Measurements from ENCODE around the gene FXYD6. TPM values are rescaled to one million over a fixed set of nuclear protein-coding genes. Genes with fewer than 3 reads are reported as not detected.
A peak's percentile ranks its signal among the peaks of the same experiment; 100 is the strongest.

FXYD6 gene
- total RNA-seq, 1 experiment from 2014 or later = 2.1 TPM

DNA sequence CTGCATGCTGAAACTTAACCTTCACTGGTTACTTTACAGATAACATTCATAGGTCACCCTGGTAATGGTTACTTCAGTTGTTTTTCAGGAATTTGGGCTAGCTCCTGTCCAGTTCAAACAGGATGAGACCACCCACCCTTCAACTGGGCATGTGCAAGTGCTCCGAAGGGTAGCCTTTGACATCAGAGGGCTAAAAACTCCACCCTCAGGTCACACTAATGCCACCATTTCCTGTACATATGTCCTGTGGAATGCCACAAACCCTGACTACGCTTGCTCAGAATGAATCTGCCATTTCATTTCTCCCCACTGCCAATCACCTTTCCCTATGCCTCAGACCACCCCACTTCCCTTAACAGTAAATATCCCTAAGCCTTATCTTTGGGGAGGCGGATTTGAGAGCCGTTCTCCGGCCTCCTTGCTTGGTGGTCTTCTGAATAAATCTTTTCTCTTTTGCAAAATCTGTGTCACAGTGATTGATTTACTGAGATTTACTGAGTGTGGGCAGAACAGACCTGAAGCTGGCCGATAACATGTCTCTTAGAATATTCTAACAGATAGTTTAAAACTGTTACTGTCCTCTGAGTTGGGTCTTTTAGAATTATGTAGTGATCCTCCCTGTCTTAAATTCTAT lies 26.6 kb downstream of the FXYD6 start:
- DNase-seq (ENCODE audit: low spot score) = no peak

DNA sequence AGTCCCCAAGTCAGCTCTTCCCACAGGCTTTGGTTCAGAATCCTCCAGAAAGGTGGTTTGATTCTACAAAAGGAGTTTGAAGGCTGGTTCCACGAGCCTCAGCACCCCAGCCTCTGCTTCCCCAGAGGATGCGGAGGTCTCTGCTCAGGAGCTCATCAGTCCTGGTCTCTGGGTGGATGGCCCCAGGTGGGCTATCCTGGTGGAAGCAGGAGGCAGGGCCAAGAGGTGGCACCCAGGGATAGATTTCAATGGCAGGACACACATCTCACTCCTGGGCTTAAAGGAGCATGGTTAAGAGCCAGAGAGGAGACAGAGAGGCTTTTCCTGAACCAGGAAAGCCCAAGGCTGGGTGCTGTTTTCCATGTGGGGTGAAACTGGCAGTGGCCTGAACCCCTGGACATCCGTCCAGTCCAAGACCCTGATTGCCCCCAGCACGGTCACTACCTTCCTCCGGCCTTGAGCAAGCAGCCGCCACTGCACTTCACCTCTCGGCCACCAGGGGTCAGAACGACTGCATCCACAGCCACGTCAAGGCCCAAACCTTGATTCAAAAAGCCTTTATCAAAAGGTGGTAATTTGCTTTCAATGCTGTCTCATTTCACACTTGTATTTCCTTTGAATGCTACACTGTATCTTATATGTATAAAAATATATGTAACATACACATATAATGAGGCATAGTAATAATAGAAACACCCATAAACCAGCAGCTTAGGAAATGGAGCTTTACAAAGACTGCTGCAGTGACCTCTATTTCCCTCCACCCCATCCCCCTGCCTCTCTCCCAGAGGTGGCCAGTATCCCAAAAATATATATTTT lies 32.6 kb downstream of the FXYD6 start:
- DNase-seq (ENCODE audit: low spot score) = peak; percentile 27

DNA sequence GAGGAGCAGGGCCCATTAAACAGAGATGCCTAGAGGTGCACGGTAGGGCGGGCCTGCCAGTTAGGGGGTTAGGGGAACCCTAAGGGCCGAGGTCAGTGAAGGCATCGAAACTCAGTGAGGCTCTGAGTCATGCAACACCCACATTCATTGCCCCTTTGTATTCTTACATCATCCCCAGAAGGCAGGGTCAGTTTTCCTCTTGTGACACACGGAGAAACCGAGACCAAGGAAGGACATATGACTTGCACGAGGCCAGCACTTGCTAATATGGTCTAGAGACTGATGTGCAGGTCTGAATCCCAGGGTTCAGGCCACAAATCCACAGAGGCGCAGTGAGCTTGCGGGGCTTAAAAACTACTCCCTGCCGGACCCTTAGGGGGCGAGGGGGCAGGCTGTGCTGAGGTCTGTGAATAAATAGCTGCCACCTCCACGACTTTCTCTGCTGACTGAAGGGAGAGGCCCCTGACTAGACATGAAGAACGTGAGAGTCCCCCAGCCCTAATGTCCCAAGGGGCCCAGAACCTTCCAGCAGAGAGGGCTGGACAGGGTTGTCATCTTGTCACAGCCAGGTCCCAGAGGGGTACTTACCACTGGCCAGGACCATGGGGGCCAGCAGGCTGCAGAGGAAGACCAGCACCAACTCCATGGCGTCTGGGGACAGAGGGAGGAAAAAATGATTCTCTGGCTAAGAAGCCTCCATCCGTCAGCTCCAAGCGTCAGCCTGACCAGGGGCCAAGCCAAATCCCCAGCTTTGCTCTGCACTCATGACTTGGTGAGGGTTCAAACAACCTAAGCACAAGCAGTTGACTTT lies 34.1 kb downstream of the FXYD6 start:
- DNase-seq (ENCODE audit: low spot score) = no peak

DNA sequence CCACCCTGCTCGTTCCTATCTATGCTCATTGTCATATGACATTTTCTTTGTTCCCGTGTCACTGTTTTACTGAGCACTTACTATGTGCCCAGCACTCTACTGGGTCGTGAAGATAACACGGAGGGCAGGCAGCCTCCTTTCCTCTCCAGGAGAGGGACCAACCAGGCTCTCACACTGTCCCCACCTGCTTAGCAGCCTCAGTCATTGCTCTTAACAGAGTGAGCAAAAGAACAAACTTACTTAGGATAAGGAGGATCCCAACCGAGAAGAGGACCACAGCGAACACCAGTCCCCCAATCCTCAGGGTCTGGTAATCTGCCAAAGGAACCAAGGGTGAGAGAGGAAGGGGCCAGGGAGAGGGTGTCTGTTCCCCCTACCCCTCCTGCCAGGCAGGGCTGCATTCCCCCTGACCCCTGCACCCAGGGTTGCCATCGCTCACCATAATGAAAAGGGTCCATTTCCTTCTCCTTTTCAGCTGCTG lies 34.9 kb downstream of the FXYD6 start:
- DNase-seq (ENCODE audit: low spot score) = no peak

DNA sequence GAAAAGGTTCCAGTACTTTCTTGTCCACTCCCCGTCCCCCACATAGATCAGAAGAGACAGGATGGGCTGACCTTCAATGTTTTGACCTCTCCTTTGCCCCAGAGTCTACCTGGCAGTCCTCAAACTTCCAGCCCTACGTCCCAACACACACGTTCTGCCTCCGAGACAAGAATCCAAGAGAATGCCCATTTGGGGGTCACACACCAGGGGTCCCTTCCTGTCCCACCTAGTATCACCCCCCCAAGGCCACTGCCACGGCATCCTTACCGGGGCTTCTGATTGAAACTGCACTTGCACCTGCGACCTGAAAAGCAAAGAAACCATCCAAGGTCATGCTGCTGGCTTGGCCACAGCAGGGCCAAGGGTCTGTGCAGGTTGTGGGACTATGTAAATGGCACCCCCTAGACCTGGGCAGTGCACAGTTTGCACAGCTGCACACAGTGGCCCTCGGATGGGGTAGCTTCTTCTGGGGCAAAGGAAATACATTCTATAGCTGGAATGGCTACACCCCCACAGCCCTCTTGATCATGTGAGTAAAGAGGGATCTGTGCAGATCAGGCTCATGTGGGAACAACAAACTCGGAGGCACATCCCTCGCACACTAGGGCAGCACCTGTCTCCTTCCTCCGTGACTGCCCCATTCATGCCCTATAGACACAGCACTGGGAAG lies 35.4 kb downstream of the FXYD6 start:
- no peak for DNase-seq (ENCODE audit: low spot score)

DNA sequence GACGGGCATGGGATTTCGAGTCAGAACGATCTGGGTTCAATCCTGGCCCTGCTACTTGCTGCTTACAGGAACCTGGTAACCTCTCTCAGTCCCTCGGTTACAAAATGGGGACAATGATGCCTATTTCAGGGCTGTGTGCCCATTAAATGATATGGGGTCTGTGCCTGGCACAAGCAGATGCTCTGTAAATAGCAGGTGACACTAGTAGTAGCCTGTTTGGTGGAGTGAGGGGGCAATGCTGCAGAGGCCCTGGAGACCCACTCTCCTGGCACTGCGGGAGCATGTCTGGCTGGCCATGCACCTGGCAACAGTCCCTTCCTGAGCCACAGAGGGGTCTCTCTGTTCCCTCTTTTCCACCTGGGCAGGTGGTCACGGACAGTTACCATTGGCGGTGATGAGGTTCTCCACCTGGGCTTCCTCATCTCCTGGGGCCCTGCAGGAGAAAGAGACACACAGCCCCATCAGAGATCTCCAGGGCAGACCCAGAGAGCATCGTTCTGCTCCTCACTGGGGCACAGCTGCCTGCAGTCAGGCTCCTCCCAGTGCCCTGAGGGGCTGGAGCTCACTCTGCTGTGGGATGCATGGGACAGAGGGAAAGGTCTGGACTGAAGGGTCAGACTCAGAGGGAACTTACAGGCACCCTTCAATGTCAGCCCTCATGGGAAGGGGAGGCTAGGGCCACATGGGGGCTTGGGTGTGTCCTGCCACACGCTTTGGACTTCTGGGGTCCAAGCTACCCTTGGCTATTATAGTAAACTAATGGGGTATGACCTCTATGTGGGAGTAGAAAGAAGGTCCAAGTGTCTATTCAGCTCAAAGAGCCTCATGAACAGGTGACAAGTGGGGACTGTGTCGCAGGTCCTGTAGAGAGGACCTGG lies 36.3 kb downstream of the FXYD6 start:
- no peak for DNase-seq (ENCODE audit: low spot score)

DNA sequence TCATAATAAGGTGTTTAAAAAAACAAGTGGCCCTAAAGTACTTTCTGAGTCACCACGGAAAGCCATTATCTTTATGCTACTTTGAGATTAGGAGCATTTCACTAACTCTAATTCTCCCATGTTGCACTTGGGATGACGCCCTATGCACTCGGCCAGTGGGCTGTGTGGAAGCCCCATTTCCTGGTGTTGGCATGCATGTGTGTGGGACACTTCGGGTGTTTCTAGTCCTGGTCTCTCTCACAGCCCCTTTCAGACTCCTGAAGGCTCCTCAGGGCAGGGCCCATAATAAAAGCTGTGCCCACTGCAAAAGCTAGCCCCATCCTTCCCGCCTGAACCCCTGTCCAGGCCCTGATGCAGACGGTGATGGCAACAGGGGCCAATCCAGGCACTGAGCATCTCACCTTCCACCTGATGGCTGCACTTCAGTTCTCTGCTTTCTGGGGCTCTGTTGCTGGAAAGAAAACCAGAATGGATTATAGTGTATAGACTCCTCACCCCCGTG lies 37.0 kb downstream of the FXYD6 start:
- no peak for DNase-seq (ENCODE audit: low spot score)

DNA sequence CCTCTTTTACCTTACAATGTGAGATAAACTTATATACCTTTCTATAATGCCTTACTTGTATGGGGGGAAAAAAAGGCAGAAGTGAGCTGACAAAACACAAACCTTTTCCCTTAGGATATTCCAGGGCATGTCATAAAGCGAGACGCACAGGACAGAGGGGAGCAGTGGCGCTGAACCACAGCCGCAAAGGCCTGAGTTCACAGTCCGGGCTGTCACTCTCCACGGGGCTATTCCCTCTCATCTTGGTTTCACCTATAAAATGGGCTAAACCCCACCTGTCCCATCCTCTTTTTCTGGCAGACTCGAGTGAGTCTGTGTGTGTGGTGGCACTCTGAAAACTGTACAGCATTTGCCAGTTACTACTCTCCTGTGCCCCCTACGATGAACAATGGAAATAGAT lies 37.6 kb downstream of the FXYD6 start:
- DNase-seq (ENCODE audit: low spot score) = no peak

DNA sequence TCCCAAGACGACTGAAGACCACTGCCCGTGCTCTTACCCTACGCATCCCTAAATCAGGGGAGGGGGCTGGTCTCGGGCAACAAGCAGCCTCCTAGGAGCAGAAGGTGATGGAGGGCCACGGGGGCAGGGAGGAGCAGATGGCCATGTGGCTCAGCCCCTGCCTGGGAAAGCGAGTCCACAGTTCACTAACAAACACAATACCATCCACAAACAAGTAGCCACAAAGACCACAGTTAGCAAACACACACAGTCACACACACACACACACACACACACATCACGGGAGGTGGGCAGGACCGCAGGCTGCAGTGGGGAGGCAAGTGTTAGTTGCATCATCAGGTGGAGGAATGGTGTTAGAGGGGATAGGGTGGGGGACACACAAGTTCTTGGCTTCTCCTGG lies 38.7 kb downstream of the FXYD6 start:
- no peak for DNase-seq (ENCODE audit: low spot score)

DNA sequence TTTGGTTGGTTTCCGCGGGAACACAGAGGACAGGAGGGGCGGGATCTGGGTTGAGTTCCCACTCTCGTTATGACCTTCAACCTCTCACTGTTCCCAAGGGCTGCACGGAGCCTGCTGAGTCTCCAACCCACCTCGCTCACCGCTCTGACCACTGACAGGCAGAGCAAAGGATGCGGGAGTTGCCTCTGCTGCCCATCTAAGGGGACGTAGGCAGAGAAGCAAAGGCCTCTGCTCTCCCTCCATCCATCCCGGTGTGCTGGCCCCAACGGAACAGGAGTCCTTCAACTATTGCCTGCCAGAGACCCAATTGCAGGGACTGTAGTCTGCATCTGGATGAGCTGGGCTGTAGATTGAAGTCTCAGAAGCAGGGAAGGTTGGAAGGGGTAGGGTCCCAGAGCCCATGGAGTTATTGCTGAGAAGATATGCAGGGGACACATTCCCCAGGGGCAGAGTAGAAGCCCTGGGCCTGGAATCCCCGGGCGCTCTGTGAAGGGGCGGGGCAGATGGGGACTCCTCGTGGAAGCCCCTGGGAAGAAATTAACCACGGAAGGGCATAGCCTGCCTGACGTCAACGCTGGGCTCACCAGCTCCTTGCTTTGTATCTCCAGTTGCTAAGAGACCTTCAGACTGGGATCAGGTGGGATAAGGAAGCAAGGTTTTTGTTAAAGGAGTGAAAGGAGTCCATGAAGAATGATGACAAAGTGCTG lies 39.2 kb downstream of the FXYD6 start:
- DNase-seq (ENCODE audit: low spot score) = no peak

DNA sequence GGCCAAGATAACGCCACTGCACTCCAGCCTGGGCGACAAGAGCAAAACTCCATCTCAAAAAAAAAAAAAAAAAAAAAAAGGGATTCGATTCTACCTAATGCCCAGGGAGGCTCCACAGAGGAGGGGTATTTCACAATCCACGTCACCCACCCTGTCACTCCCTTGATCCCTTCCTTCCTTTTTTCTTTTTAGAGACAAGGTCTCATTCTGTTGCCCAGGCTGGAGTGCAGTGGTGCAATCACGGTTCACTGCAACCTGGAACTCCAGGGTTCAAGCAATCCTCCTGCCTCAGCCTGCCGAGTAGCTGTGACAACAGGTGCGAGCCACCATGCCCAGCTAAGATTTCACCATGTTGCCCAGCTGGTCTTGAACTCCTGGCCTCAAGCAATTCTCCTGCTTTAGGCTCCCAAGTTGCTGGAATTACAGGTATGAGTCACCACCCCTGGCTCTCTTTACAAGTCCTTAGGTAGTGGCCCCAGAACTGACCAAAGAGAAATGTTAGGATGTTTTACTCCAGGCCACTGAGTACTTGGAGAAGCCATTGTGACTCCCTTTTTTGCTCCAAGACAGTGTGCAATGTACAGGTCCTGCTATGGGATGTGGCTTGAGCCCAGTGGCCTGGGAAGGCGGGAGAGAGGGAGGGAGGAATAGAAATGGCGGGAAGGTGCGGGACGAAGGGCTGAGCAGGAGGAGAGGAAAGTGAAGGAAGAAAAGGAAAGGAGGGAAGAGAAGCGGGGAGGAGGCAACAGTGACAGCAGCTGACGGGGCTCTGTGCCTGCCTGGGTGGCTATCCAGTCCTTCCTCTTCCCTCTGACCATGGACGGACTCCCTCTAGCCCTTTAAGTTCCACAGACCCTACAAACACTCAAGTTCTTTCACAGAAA lies 40.1 kb downstream of the FXYD6 start:
- DNase-seq (ENCODE audit: low spot score) = no peak

DNA sequence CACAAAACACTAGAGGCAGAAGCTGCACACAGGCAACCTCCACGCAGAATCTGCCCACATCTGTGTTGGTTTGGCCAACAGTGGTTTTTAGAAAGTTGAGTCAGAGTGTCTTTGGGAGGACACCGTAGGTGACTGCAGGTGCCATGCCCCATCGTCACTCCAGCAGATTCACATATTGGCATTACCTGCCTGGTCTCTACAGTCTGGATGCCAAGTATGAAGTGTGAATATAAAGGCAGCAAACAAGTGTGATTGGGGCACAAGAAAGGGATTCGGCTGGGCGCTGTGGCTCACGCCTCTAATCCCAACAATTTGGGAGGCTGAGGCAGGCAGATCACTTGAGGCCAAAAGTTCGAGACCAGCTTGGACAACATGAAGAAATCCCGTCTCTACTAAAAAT lies 40.9 kb downstream of the FXYD6 start:
- no peak for DNase-seq (ENCODE audit: low spot score)

DNA sequence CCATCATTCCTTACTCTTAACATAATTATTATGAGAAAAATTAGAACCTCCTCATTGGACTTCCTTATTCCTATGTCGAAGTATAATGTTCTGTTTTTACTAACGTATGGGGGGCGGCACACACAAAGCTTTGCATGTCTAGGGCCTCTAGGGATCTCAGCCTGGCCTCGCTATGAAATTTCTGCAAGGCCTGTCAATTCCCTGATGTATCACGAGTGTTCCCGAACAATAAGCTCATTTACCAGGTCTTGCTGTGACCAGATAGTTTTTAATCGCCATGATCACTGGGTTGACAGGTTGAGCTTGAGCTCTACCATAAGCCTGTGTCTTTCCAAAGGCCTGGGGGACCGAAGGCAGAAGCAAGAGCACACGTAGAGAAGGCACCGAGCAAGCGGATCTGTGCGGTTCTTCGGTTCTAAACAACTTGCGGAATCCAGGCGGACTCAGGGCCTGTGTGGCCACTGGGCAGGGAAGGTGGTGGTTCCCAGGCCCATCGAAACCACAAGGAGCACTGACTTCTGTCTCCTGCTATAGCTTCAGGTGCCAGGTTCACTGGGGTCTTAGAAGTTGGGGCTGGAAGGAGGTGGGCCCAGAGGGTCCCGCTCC lies 41.5 kb downstream of the FXYD6 start:
- DNase-seq (ENCODE audit: low spot score) = no peak

DNA sequence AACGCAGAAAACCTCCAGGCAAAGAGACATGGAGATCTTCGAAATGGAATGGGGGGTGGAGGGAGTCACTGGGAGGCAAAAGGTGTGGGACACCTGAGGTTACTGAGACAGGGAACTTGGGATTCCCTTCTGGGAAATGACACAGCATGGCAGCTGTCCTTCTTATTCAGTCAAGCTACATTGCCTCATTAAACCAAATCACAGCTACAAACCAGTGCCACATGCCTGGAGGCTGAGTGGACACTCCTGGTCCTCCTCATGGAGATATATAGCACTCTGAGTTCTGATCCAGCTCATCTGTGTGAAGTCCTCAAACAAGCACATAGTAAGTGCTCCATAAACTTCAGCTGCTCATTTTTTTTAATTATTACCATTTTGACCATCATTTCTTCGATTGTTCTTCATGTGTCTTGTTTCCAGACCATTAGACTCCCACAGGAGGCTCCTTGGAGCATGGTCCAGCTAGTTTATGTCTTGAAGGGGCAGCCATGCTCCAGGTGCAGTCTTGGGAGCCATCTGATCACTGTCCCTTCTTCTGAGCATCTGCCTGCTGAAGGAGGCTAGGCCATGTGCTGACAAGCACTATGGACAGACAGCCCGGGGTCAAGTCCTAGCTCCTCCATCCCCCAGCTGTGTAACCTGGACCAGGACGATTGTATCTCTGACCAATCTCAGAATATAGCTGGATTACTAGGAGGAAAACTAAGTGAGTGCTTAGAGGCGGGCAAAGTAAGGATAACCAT lies 42.2 kb downstream of the FXYD6 start:
- DNase-seq (ENCODE audit: low spot score) = no peak

DNA sequence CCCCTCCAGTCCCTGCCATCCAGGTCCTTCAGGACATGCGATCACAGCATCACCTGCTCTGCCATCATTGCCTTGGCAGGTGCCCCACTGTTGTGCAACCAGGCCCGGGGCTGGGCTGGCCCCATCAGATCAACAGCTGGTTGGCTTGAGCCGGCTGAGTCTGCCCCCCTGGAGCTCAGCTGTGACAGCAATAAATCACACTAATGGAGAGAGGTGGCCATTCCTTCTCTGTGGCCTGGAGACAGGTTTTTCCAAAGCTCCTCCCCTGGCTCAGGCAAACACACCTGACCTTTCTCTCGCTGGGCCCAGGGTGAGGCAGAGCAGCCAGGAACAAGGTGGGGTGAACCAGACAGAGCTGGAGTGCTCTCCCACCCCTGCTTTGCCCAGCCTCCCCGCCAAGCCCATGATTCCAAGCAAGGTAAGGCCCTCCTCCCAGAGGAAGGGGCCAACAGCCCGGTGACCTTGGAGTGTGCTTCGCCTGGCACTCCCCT lies 43.0 kb downstream of the FXYD6 start:
- DNase-seq (ENCODE audit: low spot score) = peak; percentile 25

DNA sequence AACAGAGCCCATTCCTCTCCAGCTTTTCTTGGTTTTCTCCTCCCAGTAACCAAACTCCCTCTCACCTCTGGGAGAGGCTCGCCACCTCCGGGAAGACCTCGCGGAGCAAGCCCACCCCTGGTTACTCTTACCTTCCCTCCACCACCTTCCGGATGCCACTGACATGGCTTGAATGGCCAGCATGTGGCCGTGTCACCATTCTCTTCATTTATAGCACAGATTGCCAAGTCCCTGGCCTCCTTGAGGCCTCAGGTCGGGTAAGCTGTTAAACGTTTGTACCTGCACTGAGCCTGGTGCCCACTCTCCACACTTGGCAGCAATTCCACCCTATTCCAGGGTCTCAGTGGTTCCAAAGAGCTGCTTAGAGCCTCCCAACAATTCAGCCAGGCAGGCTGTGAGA lies 43.9 kb downstream of the FXYD6 start:
- DNase-seq (ENCODE audit: low spot score) = no peak

DNA sequence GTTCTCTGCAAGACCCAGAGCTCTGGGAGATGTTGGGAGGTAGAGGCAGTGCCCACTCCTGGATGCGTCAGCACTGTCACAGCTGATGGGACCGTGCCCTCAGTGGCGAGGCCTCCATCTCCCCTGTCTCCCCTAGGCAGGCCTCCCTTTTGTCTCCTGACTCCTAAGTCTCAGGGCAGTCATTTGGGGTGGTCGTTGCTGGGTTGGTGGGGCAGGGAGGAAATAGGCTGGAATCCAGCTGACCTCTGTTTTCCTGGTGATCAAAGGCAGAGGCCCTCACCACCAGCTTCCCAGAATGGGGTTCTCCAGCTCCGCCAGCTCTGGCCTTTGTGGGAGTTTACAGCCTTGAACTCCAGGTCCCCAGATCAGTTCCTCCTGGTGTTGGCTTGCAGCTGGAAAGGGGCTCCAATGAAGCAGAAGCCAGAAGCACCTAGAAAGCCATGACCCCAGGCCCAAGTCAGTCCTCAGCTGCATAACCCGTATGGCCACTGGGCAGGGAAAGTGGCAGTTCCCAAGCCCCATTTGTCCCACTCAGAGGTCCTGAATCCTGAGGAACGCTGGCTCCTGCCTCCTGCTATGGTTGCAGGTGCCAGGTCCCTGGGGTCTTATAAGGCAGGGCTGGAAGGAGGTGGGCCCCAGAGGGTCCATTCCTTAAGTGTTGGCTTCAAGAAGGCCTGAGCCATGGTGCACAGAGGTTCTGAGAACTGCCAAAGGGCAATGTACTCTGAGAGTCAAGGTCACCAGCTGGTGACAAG lies 44.6 kb downstream of the FXYD6 start:
- DNase-seq (ENCODE audit: low spot score) = no peak
